ENCODE data around the gene WDR18. TPM values are rescaled to one million over a fixed set of nuclear protein-coding genes. Genes with fewer than 3 reads are reported as not detected.

WDR18 gene, protein sequence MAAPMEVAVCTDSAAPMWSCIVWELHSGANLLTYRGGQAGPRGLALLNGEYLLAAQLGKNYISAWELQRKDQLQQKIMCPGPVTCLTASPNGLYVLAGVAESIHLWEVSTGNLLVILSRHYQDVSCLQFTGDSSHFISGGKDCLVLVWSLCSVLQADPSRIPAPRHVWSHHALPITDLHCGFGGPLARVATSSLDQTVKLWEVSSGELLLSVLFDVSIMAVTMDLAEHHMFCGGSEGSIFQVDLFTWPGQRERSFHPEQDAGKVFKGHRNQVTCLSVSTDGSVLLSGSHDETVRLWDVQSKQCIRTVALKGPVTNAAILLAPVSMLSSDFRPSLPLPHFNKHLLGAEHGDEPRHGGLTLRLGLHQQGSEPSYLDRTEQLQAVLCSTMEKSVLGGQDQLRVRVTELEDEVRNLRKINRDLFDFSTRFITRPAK
- total RNA-seq = 10 to 100 TPM; 68.6 to 85.6 TPM
- polyA plus RNA-seq (2013, experiment 1 of 2) = 59.4 TPM
- 62.7 TPM for polyA plus RNA-seq (2013, experiment 2 of 2)
- long read RNA-seq, experiment 1, transcript WDR18-202 (10 exons, 1,608 nt) = major isoform, 29 of 52 reads
- long read RNA-seq, experiment 1, partial matches to known transcripts = 16 of 52 reads
- long read RNA-seq, experiment 1, other reads (novel, unspliced or antisense) = 6 of 52 reads
- long read RNA-seq, experiment 2, transcript WDR18-202 (10 exons, 1,608 nt) = major isoform, 189 of 223 reads
- long read RNA-seq, experiment 2, partial matches to known transcripts = 14 of 223 reads
- long read RNA-seq, experiment 2, other reads (novel, unspliced or antisense) = 18 of 223 reads
- long read RNA-seq, experiment 3, transcript WDR18-202 (10 exons, 1,608 nt) = major isoform, 531 of 578 reads
- long read RNA-seq, experiment 3, partial matches to known transcripts = 5 of 578 reads
- long read RNA-seq, experiment 3, other reads (novel, unspliced or antisense) = 39 of 578 reads
- long read RNA-seq, experiment 4, transcript WDR18-202 (10 exons, 1,608 nt) = major isoform, 5 of 7 reads
- long read RNA-seq, experiment 4, partial matches to known transcripts = 1 of 7 reads
- long read RNA-seq, experiment 4, other reads (novel, unspliced or antisense) = 0 of 7 reads

DNA sequence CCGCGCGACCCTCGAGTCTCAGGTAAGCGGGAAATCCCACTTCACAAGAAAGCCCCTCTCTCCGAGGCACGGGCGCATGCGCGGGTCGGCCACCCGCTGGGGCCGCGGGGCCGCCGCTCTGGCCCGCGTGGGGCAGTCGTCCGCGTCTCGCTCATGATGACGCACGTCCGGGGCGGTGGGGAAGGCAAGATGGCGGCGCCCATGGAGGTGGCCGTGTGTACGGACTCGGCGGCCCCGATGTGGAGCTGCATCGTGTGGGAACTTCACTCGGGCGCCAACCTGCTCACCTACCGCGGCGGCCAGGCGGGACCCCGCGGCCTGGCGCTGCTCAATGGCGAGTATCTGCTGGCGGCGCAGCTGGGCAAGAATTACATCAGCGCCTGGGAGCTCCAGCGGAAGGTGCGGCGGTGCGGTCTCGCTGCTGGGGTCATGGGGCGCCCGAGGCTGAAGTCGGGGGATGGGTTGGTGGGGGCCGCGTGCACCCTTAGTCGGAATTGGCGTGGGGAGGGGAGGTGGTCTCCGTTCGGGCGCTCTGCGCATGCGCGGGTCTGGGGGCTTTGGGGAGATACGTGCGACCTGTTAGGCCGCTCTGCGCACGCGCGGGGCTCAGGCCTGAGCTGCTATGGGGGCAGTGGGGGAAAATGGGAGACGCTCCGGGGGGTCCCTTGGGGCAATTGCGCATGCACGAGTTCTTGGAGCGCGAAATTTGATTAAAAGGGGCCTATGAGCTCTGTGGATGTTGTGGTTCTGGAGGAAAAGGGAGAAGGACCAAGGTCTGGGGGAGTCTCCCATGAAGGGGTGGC is at the start of gene WDR18:
TSS of gene WDR18 (plus strand) at position 181 of the 803 bp plus-strand sequence. CDS start at position 190, 9 bp downstream.
- peaks cover 13% of the 10 kb centered on the region for H3K36me3 ChIP-seq (ENCODE audit: control insufficient read depth, insufficient read depth, low read length)
- no peaks in the 10 kb centered on the region for H3K27me3 Mint-ChIP-seq (ENCODE audit: insufficient read depth)

DNA sequence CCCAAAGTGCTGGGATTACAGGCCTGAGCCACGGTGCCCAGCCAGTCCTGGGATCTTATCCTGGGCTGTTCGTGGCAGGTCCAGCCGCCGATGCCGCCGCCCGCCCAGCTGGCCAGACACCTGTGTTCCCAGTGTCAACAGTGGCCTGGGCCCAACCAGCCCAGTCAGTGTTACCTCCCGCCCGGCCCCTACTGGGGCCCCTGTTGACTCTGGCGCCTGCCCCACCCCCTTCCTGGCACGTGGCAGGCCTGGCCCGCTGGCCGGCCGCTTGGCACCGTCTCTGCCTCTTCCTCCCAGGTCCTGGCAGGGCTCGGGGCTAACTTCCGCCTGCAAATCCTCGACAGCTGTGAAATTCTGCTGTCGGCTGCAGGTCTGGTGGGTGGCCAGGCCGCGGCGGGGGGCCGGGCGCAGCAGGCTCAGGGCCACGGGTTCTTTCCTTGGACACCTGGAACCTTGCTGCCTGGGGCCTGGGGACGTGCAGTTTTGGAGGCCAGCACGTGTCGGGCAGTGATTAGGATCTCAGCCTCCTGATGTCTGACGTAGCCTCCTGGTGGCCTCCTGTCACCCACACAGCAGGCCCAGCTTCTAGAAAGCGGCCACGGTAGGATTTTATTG is 49.2 kb upstream of the WDR18 start:
- Histone ChIP-seq H3K4me1 (ENCODE audit: control insufficient read depth, insufficient read depth, low read length) (no peaks in the 10 kb centered on the region), H3K27me3 (ENCODE audit: control insufficient read depth, insufficient read depth, low read length, poor library complexity, severe bottlenecking) (no peaks in the 10 kb centered on the region), H3K9me3 (ENCODE audit: control insufficient read depth, low read length) (no peaks in the 10 kb centered on the region), H3K36me3 (ENCODE audit: control insufficient read depth, insufficient read depth, low read length) (peaks cover 43% of the 10 kb centered on the region), H3K4me3 (ENCODE audit: low read length) (no peak overlapping the region), H3K27ac (ENCODE audit: low read depth, low read length) (no peak overlapping the region), H3K9ac (ENCODE audit: extremely low read depth, low read length, poor library complexity, severe bottlenecking) (no peak overlapping the region)
- Mint-ChIP-seq H3K27me3 (ENCODE audit: insufficient read depth) (no peaks in the 10 kb centered on the region), H3K4me3 (no peak overlapping the region), H3K4me1 (no peaks in the 10 kb centered on the region), H3K36me3 (ENCODE audit: low read depth) (peaks cover 52% of the 10 kb centered on the region), H3K27ac (no peak overlapping the region), H3K9me3 (no peaks in the 10 kb centered on the region)
- DNase-seq = no peak
- TF ChIP-seq, protein P1, sequence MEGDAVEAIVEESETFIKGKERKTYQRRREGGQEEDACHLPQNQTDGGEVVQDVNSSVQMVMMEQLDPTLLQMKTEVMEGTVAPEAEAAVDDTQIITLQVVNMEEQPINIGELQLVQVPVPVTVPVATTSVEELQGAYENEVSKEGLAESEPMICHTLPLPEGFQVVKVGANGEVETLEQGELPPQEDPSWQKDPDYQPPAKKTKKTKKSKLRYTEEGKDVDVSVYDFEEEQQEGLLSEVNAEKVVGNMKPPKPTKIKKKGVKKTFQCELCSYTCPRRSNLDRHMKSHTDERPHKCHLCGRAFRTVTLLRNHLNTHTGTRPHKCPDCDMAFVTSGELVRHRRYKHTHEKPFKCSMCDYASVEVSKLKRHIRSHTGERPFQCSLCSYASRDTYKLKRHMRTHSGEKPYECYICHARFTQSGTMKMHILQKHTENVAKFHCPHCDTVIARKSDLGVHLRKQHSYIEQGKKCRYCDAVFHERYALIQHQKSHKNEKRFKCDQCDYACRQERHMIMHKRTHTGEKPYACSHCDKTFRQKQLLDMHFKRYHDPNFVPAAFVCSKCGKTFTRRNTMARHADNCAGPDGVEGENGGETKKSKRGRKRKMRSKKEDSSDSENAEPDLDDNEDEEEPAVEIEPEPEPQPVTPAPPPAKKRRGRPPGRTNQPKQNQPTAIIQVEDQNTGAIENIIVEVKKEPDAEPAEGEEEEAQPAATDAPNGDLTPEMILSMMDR (conservative IDR thresholded peaks at IDR 0.05) = no peak
- WGBS, 2 experiments (ENCODE audit: insufficient coverage in 1 of 2, insufficient read length in 1 of 2) = 95 to 96% methylated on average over 25 to 31 of the region's 31 CpGs

More for the DNA sequence above, at the start of gene WDR18:
- Histone ChIP-seq H3K9me3 (ENCODE audit: control insufficient read depth, low read length) (no peaks in the 10 kb centered on the region), H3K4me1 (ENCODE audit: control insufficient read depth, insufficient read depth, low read length) (peaks cover 7% of the 10 kb centered on the region), H3K9ac (ENCODE audit: extremely low read depth, low read length, poor library complexity, severe bottlenecking) (peak within 1 kb of the TSS; percentile 85), H3K27ac (ENCODE audit: low read depth, low read length) (peak within 1 kb of the TSS; percentile 83), H3K4me3 (ENCODE audit: low read length) (peak within 1 kb of the TSS; percentile 94), H3K27me3 (ENCODE audit: control insufficient read depth, insufficient read depth, low read length, poor library complexity, severe bottlenecking) (no peaks in the 10 kb centered on the region)
- peak within 1 kb of the TSS; percentile 98 for H3K27ac Mint-ChIP-seq
- 0% methylated on average over 5 to 78 of the region's 78 CpGs for WGBS, 2 experiments (ENCODE audit: insufficient coverage in 1 of 2, insufficient read length in 1 of 2)
- H3K36me3 Mint-ChIP-seq (ENCODE audit: low read depth) = peaks cover 13% of the 10 kb centered on the region
- DNase-seq = peak; percentile 95
- peaks cover 11% of the 10 kb centered on the region for H3K4me1 Mint-ChIP-seq
- peak within 1 kb of the TSS; percentile 96 for H3K4me3 Mint-ChIP-seq
- TF ChIP-seq, protein P1 (conservative IDR thresholded peaks at IDR 0.05) = no peak
- H3K9me3 Mint-ChIP-seq = no peaks in the 10 kb centered on the region

All from endodermal cell (in vitro differentiated cells).